GM19328 (cell line): ENCODE data around the gene IMMP2L.
A peak's percentile ranks its signal among the peaks of the same experiment; 100 is the strongest.

Experiments used
- ATAC-seq: cut with Tn5 transposase; IDR thresholded peaks from one replicate; pipeline ENCODE4 v1.9.1; 2021; ENCODE audit warnings: mild to moderate bottlenecking, moderate library complexity; ENCODE audit not compliant: unreplicated experiment

Gene IMMP2L

DNA sequence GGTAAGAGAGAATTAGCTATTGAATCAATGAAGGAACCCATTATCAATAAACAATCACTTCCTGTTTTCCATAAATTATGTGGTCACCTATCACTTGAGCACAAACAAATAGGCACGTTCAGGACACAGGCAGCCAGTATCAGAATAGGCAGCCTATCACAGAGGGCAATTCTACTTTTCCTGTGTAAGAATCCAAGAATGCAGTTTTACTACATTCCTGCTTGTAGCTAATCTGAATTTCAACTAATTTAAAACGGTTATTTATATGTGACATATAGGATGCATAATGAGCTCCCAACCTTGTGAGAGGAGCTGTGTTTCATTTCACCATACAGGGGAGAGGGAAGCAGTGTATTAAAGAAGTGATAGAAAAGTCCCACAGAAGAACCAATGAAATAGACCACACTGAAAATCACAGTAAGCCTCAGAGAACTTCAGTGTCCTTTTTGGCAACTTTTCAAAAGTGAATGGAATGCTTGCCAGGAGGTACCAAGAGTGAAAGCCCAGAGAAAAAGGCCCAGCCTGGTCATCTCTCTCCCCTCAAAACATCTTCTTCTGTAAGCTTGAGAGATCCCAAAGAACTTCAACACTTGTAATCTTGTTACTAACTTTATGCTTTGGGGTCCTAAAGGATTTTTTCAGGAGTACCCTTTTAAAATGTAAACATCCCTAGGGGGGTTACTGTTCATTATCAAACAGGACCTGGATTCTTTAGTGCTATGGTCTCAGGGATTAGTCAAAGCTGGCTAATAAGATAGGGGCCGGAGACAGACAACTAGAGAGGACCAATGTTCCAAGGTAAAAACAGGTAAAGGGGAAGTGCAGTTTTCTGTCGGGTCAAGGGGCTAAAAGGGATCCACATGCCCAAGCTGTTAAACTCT lies 1.3 kb downstream of the IMMP2L start:
- no peak for ATAC-seq

DNA sequence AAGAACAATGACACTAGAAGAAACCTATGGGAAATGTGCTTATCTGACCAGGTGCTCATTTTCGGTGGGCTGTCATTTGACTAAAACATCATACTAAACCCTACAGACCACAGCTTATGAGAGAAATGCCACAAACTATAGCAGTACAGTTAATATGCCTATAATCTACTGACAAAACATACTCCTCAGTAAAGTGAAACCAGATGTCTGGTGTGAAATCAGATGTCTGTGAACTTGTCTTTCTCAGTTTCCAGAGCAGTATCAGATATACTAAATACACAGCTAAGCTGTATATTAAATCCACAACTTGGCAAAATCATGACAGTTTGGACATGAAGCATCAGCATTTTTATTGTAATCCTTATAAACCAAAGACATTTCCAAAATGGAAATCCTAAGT lies 3.3 kb downstream of the IMMP2L start:
- ATAC-seq = peak; percentile 59

- ATAC-seq = no peak
These were observed 5.3 kb downstream of the IMMP2L start for GRCh38 chr7:111556977-111557376.

DNA sequence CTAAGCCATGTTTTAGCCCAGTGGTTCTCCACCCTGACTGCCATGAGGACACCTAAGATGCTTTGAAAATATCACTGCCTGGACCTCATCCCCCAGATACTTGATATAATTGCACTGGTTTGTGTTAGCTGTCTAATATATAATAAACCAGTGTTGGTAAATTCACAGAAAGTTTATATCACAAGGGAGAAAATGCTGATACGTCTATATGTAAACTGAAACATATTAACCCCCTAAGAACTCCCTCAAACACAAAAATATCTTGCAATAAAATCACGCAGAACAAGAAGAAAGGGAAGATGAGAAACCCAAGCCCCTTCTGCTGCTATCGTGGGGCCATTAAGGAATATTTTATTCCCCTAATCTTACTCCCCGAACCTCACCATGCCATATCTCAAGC lies 8.2 kb downstream of the IMMP2L start:
- ATAC-seq = no peak

DNA sequence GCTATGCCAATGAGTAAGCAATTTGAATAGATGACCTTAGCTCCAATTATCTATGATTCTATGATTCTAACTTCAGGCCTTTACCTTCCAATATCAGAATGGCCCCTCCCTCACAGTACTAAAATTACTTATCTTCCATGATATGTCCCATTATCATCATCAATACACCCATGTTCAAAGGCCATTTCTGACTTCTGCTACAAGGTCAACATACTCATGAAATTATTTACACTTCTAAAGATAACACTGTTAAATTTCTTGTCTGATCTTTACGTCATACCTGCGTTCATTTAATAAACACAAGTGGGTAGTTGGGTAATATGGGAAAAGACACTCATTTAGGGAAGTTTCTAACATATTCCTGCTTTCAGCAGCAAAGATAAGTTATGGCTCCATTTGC lies 21.2 kb downstream of the IMMP2L start:
- no peak for ATAC-seq

DNA sequence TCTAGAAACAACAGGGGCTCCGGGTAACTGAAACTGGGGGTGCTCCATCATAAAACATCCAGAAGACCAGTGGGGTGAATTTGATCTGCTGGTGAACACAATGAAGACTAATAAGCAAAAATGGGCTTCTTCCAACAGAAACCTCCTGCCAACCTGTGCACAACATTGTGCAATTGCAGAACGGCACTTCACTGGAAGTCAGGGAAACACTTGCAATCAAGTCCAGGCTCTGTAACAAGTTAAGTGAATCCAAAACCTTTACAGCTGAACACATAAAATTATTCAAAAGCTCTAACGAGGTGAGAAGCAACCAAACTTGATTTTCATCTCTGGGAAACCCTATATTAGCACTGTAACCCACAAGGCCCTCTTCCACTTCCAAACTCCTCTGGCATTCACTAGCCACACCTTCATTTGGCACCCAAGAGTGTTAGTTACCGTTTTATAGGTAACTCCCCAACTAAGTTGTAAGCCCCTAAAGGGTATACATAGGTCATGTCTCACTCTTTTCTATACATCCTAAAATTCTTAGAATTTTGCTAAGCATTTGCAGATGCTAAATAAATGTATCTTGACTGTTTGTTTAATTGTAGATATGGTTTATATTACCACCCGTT lies 22.0 kb downstream of the IMMP2L start:
- no peak for ATAC-seq

- no peak for ATAC-seq
These were observed 25.2 kb downstream of the IMMP2L start for GRCh38 chr7:111537134-111537533.

DNA sequence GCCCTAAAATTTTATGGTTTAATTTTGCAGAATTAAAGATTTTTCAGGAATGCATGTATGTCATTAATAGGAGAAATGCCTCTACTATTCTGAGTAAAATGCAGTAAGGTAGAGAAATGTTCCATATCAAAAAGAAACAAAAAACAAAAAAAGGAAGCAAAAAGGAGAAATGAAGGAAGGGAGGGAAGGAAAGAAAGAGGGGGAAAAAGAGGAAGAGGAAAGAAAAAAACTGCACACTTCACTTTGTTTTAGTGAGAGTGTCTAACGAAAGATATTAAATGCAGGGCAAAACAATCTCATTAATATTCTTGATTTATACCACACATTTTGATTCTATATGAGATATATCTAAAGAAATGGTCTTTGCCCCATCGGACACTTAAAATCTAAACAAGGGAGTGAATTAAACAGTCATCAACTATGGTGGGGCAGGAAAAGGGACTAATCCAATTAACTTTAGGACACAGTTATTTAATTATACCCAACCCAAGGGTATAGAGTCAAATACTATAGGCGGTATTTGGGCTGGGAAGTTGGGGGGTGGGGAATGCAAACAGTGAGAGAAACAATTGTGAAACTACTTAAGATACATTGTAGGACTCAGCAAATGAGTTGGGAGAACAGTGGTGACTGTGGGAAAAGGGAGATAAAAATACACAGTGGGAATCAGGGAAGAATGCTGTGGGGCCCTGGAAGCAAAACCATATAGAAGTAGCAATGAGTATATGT lies 27.0 kb downstream of the IMMP2L start:
- ATAC-seq = no peak

- no peak for ATAC-seq
These were observed 29.7 kb downstream of the IMMP2L start for GRCh38 chr7:111532625-111533024.

DNA sequence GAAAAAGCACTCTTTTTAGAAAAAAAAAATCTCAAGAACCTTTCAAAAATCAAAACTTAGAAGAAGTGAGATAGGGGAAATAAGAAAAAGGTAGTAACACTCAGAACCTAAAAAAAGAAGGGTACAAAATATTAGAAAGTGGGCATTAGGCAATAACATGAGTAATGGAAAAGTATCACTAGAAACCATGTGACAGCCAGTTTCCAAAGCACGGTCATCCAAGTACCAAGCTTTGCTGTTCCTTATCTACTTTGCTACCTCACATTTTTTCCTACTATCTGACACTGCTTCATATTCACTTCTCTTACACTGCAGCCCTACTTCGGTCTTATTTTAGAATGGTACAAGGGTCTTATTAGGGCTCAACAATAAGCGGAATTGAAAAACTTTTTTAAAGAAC lies 30.3 kb downstream of the IMMP2L start:
- ATAC-seq = no peak

DNA sequence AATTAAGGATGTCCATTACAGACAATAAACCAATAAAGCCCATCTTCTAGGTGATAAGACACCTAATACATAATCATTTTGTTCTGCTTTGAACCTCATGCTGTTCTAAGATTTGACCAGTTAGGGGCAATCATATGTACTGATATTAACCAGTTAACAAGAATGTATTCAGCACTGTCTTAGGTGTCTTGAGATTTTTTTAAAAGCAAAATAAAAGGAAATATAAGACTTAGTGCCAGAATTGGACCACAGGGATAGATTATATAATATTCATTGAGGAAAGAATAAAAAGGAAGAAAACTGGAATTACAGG lies 32.0 kb downstream of the IMMP2L start:
- no peak for ATAC-seq

DNA sequence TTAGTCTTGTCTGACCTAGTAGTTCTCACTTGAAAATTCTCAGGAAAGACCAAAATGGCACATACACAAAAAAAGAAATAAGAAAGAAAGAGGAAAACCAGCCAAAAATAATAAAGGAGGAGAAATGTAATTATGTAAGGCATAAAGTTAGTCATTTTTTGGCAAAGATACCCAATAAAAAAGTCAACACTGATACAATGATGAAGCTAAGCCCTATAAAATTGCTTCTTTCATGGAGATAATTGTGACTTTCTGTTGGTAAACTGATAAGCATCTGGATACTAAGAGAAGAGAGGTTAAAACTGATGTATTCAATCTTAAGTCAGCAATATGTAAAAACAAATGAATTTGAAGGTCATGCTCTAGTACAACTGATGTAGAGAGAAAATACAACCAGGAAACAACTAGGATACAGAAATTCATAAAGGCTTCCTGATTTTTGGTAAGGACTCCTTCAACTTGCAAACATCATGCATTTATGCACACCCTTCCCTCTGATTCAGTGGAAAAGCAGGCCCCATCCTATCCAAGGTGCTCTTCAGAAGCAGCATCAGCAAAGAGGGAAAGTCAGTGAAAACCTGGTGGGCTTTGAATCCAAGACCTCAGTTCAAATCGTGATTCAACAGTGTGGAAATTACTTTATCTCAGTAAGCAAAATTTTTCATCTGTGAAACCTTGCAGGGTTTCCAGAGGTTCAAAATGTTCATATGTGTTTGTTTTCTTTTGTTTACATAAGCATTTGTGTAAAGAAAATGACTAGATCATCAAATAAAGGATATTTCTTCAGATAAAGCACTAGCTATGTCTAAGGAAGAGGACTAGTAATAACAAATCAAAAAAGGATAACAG lies 32.6 kb downstream of the IMMP2L start:
- ATAC-seq = no peak

DNA sequence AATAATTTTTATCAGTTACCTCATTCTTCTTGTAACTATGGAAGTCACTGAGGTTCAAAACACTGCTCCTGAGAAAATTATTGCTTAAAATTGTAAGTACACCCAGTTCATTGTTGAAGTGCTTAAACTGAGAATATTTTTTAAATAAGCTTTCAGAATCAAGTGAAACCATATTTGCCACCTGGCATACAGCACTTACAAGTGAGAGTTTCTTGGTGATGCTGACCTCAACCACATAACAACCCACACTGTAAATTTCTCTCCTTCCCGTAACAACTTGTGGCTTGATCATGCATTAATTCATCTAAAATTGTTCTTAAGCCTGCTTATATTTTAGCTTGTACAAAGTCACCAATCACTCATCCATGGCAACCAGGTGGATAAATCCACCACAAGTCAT lies 34.0 kb downstream of the IMMP2L start:
- peak; percentile 42 for ATAC-seq

DNA sequence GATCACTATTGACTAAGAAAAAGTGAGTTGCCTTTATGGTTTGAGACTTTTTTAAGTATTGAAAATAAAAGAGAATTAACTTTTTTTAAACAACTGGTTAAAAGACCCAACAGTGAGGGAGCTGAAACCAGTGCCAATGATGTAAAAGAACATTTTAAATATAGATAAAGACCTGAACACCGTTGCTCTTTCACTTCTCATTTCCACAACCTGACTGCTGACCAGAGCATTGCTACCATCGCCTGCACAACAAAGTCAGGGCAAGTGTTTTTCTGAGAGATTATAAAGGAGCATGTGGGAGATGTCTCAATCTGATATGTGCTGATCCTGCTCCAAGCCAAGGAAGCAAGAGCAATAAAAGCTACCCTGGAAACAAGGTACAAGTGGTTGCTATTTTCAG lies 34.7 kb downstream of the IMMP2L start:
- peak; percentile 77 for ATAC-seq

DNA sequence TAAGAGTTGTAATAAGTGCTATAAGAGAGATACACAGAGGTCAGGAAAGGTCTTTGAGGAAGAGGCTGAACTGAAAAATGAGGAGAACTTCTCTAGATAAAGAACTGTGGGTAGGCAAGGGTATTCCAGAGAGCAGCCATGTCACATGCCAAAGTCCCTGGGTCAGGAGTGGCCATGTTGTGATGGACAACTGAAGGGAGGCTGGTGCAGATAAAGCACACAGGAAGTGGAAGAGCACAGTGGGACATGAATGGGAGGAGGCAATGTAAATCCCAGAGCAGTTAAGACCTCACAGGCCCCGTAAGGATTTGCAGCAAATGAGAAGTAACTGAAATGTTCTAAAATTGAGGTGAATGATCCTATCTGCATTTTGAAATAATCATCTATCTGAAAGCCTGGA lies 37.2 kb downstream of the IMMP2L start:
- ATAC-seq = no peak

DNA sequence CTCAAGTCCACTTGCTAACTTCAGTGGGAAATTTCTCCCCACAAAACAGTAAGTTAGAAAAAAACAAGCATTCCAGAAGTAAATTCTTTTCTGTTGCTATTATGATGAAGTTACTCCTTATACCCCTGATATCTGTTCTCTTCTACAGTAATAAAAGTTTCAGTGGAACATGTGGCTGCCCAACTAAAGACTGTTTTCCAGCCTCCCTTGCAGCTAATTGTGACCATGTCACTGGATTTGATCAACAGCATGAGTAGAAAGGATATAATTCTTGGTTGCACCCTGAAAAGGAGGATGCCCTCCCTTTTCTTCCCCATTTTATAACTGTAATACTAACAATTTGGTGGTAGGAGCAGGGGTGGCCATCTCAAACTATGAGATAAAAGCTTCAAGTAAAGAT lies 40.6 kb downstream of the IMMP2L start:
- ATAC-seq = no peak

DNA sequence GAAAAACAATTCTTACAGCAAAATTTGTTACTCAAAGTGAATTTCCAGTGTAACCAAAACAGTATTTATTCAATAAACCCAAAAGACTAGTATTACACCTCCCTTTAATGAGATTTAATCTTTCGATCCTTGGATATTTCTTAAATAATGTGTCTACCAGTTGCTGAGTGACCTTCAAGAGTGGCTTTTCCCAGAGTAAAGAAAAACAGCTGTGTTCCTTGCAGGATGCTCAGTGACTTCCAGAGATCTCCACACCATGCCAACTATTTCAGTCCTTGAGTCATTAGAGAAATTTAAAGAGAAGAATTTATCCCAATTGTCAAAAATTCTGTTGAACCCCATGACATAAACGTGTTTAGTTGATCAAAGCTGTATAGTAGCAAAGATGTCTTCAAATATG lies 44.0 kb downstream of the IMMP2L start:
- no peak for ATAC-seq

- ATAC-seq = no peak
These were observed 44.7 kb downstream of the IMMP2L start for GRCh38 chr7:111517549-111517951.

DNA sequence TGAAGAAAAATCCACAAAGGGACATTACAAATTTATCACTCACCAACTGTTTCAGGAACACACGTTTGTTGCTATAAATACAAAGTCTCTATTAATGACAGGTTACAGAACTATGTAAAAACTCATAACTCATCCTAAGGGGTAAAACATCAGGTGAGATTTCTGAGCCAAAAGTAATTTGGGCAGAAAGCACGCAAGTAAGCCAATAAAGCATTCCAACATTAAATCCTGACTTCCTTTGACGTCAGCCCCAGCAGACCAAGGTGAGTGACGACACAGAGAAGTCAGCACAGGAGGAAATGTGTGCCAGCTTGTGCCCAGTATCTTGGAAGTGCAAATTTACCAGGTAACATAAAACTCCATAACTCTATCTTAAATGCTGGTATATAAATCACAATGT lies 45.7 kb downstream of the IMMP2L start:
- ATAC-seq = no peak

GRCh38 chr7:111513566-111513965 lies 48.7 kb downstream of the IMMP2L start:
- ATAC-seq = no peak

DNA sequence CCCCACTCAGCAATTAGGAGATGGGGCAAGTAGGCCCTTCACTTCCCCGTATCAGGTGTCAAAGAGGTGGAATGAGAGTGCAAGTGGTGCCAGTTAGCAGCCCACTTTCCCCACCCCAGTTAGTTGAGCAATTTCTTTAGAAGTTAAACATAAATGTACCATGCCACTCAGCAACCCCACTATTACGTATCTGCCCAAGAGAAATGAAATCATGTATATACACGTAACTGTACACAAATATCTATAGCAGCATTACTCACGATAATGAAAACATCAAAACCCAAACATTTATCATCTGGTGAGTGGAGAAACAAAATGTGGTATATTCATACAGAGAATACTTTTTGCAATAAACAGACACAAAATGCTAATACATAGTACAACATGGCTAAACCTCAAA lies 50.4 kb downstream of the IMMP2L start:
- ATAC-seq = no peak
